Measurements from ENCODE around the gene FER.

Gene FER

GRCh38 chr5:109146591-109146990 lies 398.9 kb downstream of the FER start:
- Histone ChIP-seq H3F3A (ENCODE audit: control insufficient read depth, insufficient read depth) (no peaks in the 10 kb centered on the region), H3K4me1 (ENCODE audit: control insufficient read depth, low read length) (no peaks in the 10 kb centered on the region), H3K4me2 (ENCODE audit: low read length) (no peak overlapping the region), H3K4me3 (ENCODE audit: low read length) (no peak overlapping the region), H3K27me3 (ENCODE audit: control insufficient read depth, low read length) (no peaks in the 10 kb centered on the region), H3K9me2 (replicated peaks; ENCODE audit: control insufficient read depth, low read length) (no peaks in the 10 kb centered on the region), H3K36me3 (ENCODE audit: control insufficient read depth, low read length) (no peaks in the 10 kb centered on the region), H3K9me3 (ENCODE audit: control insufficient read depth, insufficient read depth, low read length) (no peaks in the 10 kb centered on the region), H3K79me2 (ENCODE audit: control insufficient read depth, low read length) (no peaks in the 10 kb centered on the region), H4K20me1 (ENCODE audit: control insufficient read depth, insufficient read depth, low read depth, low read length) (no peaks in the 10 kb centered on the region), H3K27ac (ENCODE audit: low read depth, low read length) (no peak overlapping the region)
- TF ChIP-seq EZH2phosphoT487 (IDR thresholded peaks at IDR 0.05; ENCODE audit: borderline replicate concordance, low read length) (no peak), CTCF (IDR thresholded peaks at IDR 0.05; ENCODE audit: low read depth, low read length, poor library complexity, severe bottlenecking) (no peak)

- H4K20me1 ChIP-seq (ENCODE audit: control insufficient read depth, insufficient read depth, low read depth, low read length): no peaks in the 10 kb centered on the region
- H3K9me3 ChIP-seq (ENCODE audit: control insufficient read depth, insufficient read depth, low read length): no peaks in the 10 kb centered on the region
- no peaks in the 10 kb centered on the region for H3F3A ChIP-seq (ENCODE audit: control insufficient read depth, insufficient read depth)
- no peaks in the 10 kb centered on the region for H3K4me1 ChIP-seq (ENCODE audit: control insufficient read depth, low read length)
- no peaks in the 10 kb centered on the region for H3K9me2 ChIP-seq (replicated peaks; ENCODE audit: control insufficient read depth, low read length)
- no peak overlapping the region for H3K4me2 ChIP-seq (ENCODE audit: low read length)
- no peaks in the 10 kb centered on the region for H3K27me3 ChIP-seq (ENCODE audit: control insufficient read depth, low read length)
- no peak overlapping the region for H3K27ac ChIP-seq (ENCODE audit: low read depth, low read length)
- H3K36me3 ChIP-seq (ENCODE audit: control insufficient read depth, low read length): no peaks in the 10 kb centered on the region
- no peak overlapping the region for H3K4me3 ChIP-seq (ENCODE audit: low read length)
- no peaks in the 10 kb centered on the region for H3K79me2 ChIP-seq (ENCODE audit: control insufficient read depth, low read length)
- TF ChIP-seq EZH2phosphoT487 (IDR thresholded peaks at IDR 0.05; ENCODE audit: borderline replicate concordance, low read length) (no peak), CTCF (IDR thresholded peaks at IDR 0.05; ENCODE audit: low read depth, low read length, poor library complexity, severe bottlenecking) (no peak)
Observed at GRCh38 chr5:109152565-109152964, 404.9 kb downstream of the FER start.

- TF ChIP-seq CTCF (IDR thresholded peaks at IDR 0.05; ENCODE audit: low read depth, low read length, poor library complexity, severe bottlenecking) (no peak), EZH2phosphoT487 (IDR thresholded peaks at IDR 0.05; ENCODE audit: borderline replicate concordance, low read length) (no peak)
- H3F3A ChIP-seq (ENCODE audit: control insufficient read depth, insufficient read depth): no peaks in the 10 kb centered on the region
- H3K79me2 ChIP-seq (ENCODE audit: control insufficient read depth, low read length): no peaks in the 10 kb centered on the region
Observed at GRCh38 chr5:109155625-109156024, 407.9 kb downstream of the FER start.

GRCh38 chr5:109156885-109157284 lies 409.2 kb downstream of the FER start:
- Histone ChIP-seq H4K20me1 (ENCODE audit: control insufficient read depth, insufficient read depth, low read depth, low read length) (no peaks in the 10 kb centered on the region), H3K4me3 (ENCODE audit: low read length) (no peak overlapping the region), H3K27me3 (ENCODE audit: control insufficient read depth, low read length) (no peaks in the 10 kb centered on the region), H3K27ac (ENCODE audit: low read depth, low read length) (no peak overlapping the region), H3K9me2 (replicated peaks; ENCODE audit: control insufficient read depth, low read length) (no peaks in the 10 kb centered on the region), H3F3A (ENCODE audit: control insufficient read depth, insufficient read depth) (no peaks in the 10 kb centered on the region), H3K79me2 (ENCODE audit: control insufficient read depth, low read length) (no peaks in the 10 kb centered on the region), H3K36me3 (ENCODE audit: control insufficient read depth, low read length) (no peaks in the 10 kb centered on the region), H3K9me3 (ENCODE audit: control insufficient read depth, insufficient read depth, low read length) (no peaks in the 10 kb centered on the region), H3K4me2 (ENCODE audit: low read length) (no peak overlapping the region), H3K4me1 (ENCODE audit: control insufficient read depth, low read length) (no peaks in the 10 kb centered on the region)
- TF ChIP-seq EZH2phosphoT487 (IDR thresholded peaks at IDR 0.05; ENCODE audit: borderline replicate concordance, low read length): no peak
- TF ChIP-seq CTCF (IDR thresholded peaks at IDR 0.05; ENCODE audit: low read depth, low read length, poor library complexity, severe bottlenecking): no peak

More at GRCh38 chr5:109155625-109156024, 407.9 kb downstream of the FER start:
- no peak overlapping the region for H3K4me2 ChIP-seq (ENCODE audit: low read length)
- no peaks in the 10 kb centered on the region for H3K27me3 ChIP-seq (ENCODE audit: control insufficient read depth, low read length)
- H3K36me3 ChIP-seq (ENCODE audit: control insufficient read depth, low read length): no peaks in the 10 kb centered on the region
- H4K20me1 ChIP-seq (ENCODE audit: control insufficient read depth, insufficient read depth, low read depth, low read length): no peaks in the 10 kb centered on the region
- no peak overlapping the region for H3K27ac ChIP-seq (ENCODE audit: low read depth, low read length)
- H3K4me3 ChIP-seq (ENCODE audit: low read length): no peak overlapping the region
- H3K9me3 ChIP-seq (ENCODE audit: control insufficient read depth, insufficient read depth, low read length): no peaks in the 10 kb centered on the region
- no peaks in the 10 kb centered on the region for H3K4me1 ChIP-seq (ENCODE audit: control insufficient read depth, low read length)
- H3K9me2 ChIP-seq (replicated peaks; ENCODE audit: control insufficient read depth, low read length): no peaks in the 10 kb centered on the region
